HCT116 (cell line): ENCODE results near the gene TK1.

Experiments used
- CTCF ChIP-seq, 3 experiments: fragments of 200-600 bp in 1 of 3; sonication (generic) in 1 of 3; IDR thresholded peaks in 2 of 3; conservative IDR thresholded peaks in 1 of 3; 2 replicates each; pipeline ENCODE4 v1.5.1; 2012 to 2017; ENCODE audit warnings: low read depth in 2 of 3, low read length in 2 of 3, antibody characterized with exemption in 1 of 3, borderline replicate concordance in 1 of 3, control low read depth in 1 of 3, mild to moderate bottlenecking in 1 of 3, mixed read lengths in 1 of 3, mixed run types in 1 of 3, moderate library complexity in 1 of 3; ENCODE audit not compliant: insufficient read depth in 1 of 3
- EZH2 ChIP-seq: fragments of 200-600 bp; sonication (generic); IDR thresholded peaks from 2 replicates; pipeline ENCODE4 v1.6.1; 2017; ENCODE audit warnings: antibody characterized with exemption, mixed run types
- EZH2phosphoT487 ChIP-seq: fragments of 200-600 bp; IDR thresholded peaks from 2 replicates; pipeline ENCODE4 v1.6.1; 2018; ENCODE audit warnings: antibody characterized with exemption, borderline replicate concordance
- MAX ChIP-seq: IDR thresholded peaks from 2 replicates; pipeline ENCODE4 v1.6.1; 2012
- POLR2A ChIP-seq: IDR thresholded peaks from 2 replicates; pipeline ENCODE4 v1.7.0; 2011; ENCODE audit warnings: borderline replicate concordance; ENCODE audit not compliant: insufficient read depth, insufficient read length; ENCODE audit errors: extremely low read depth
- REST ChIP-seq: IDR thresholded peaks from 2 replicates; pipeline ENCODE4 v1.6.1; 2012; ENCODE audit warnings: low read depth
- YY1 ChIP-seq: IDR thresholded peaks from 2 replicates; pipeline ENCODE4 v1.6.1; 2011; ENCODE audit warnings: low read length, low read depth, moderate library complexity, mild to moderate bottlenecking; ENCODE audit not compliant: insufficient replicate concordance; ENCODE audit errors: extremely low read depth
- ZNF274 ChIP-seq: fragments of 200-500 bp; sonication (Bioruptor generic); IDR thresholded peaks from 2 replicates; pipeline ENCODE4 v1.6.1; 2014; ENCODE audit warnings: mild to moderate bottlenecking, low read depth, low read length, inconsistent platforms

DNA sequence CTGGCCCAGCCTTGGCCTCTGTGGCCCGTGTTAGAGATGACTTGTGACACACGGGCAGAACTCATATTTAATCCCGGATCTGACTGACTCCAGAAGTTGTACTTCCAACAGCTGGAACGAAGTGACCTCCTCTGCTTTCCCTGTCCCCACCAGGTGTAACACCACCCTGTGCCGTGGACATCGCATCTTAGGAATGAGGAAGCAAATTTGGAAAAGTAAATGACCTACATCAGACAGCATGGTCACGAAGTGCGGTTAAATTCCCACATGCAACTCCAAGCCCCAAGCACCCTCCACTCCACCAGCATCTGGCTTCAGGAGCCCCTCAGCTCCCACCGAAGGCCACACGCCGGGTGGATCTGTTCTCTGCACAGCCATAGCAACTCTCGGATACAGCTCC lies 2.9 kb downstream of the TK1 start:
- no peak for TF ChIP-seq EZH2
- TF ChIP-seq ZNF274: no peak
- no peak for TF ChIP-seq CTCF (IDR thresholded peaks at IDR 0.05 in 2 of 3, conservative IDR thresholded peaks at IDR 0.05 in 1 of 3; ENCODE audit: borderline replicate concordance in 1 of 3, insufficient read depth in 1 of 3, low read depth in 2 of 3, low read length in 2 of 3)
- no peak for TF ChIP-seq REST
- no peak for TF ChIP-seq POLR2A
- no peak for TF ChIP-seq MAX
- TF ChIP-seq YY1: no peak
- no peak for TF ChIP-seq EZH2phosphoT487
